KMS-11 (cell line): ENCODE data around the gene VDR.

Experiments
- H2AFZ ChIP-seq: fragments of 200-600 bp; sonication (generic); 2 replicates; pipeline ENCODE4 v1.6.1; 2016; ENCODE audit warnings: antibody characterized with exemption, mixed run types, low read depth
- H3K27ac ChIP-seq: fragments of 200-600 bp; sonication (generic); 2 replicates; pipeline ENCODE4 v1.6.1; 2016; ENCODE audit warnings: mild to moderate bottlenecking, mixed run types
- H3K27me3 ChIP-seq: fragments of 200-600 bp; sonication (generic); 2 replicates; pipeline ENCODE4 v1.6.1; 2017; ENCODE audit warnings: mild to moderate bottlenecking, low read depth, mixed run types, moderate library complexity; ENCODE audit not compliant: insufficient read depth
- H3K36me3 ChIP-seq: fragments of 200-600 bp; sonication (generic); 2 replicates; pipeline ENCODE4 v1.6.1; 2017; ENCODE audit warnings: mild to moderate bottlenecking, mixed run types; ENCODE audit not compliant: insufficient read depth
- H3K4me1 ChIP-seq: fragments of 200-600 bp; sonication (generic); 2 replicates; pipeline ENCODE4 v1.6.1; 2016; ENCODE audit warnings: mild to moderate bottlenecking, low read depth, mixed run types; ENCODE audit not compliant: poor library complexity, severe bottlenecking
- H3K4me2 ChIP-seq: fragments of 200-600 bp; sonication (generic); 2 replicates; pipeline ENCODE4 v1.7.0; 2016; ENCODE audit warnings: mild to moderate bottlenecking, mixed run types
- H3K4me3 ChIP-seq: fragments of 200-600 bp; sonication (generic); IDR thresholded peaks from 2 replicates; pipeline ENCODE4 v1.6.1; 2017; ENCODE audit warnings: low read depth, low read length, mixed read lengths; ENCODE audit not compliant: insufficient read depth
- H3K79me2 ChIP-seq: fragments of 200-600 bp; sonication (generic); 2 replicates; pipeline ENCODE4 v1.6.1; 2016; ENCODE audit warnings: low read depth, mixed run types; ENCODE audit not compliant: insufficient read depth
- H3K9ac ChIP-seq: fragments of 200-600 bp; sonication (generic); 2 replicates; pipeline ENCODE4 v1.6.1; 2016; ENCODE audit warnings: mild to moderate bottlenecking, mixed run types
- H4K20me1 ChIP-seq: fragments of 200-600 bp; sonication (generic); 2 replicates; pipeline ENCODE4 v1.6.1; 2016; ENCODE audit warnings: mild to moderate bottlenecking, mixed run types; ENCODE audit not compliant: insufficient read depth
- CTCF ChIP-seq: fragments of 200-600 bp; sonication (generic); conservative IDR thresholded peaks from 2 replicates; pipeline ENCODE4 v1.6.1; 2017; ENCODE audit warnings: low read depth, mild to moderate bottlenecking, antibody characterized with exemption, low read length, moderate library complexity, mixed read lengths

The VDR gene

GRCh38 chr12:47863467-47863866 is 41.3 kb downstream of the VDR start:
- no peak overlapping the region for H3K4me2 ChIP-seq
- no peak for TF ChIP-seq CTCF
- peaks cover 14% of the 10 kb centered on the region for H3K4me1 ChIP-seq
- H3K36me3 ChIP-seq = no peaks in the 10 kb centered on the region
- H3K79me2 ChIP-seq = no peaks in the 10 kb centered on the region
- H3K4me3 ChIP-seq = no peak overlapping the region
- H3K27ac ChIP-seq = no peak overlapping the region
- H3K27me3 ChIP-seq = no peaks in the 10 kb centered on the region
- no peaks in the 10 kb centered on the region for H4K20me1 ChIP-seq
- no peak overlapping the region for H2AFZ ChIP-seq
- no peak overlapping the region for H3K9ac ChIP-seq

DNA sequence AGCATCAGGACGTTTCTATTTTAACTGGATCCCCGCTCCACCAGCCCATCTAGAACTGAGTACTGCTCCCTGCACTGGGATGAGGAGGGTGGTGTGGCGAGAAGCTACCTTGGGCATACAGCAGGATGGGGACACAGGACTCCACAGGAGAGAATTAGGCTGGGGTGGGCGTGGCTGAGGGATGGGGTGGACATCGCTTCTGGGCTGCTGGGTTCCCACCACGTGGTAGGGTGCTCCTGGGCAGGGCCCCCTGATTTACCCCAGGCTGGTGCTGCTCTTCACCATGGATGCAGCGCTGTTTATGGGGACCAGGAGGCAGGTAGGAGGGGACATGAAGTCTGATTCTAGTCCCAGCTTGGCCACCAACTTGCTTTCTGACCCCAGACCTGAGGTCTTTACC is 41.9 kb downstream of the VDR start:
- TF ChIP-seq CTCF = no peak
- Histone ChIP-seq H2AFZ (no peak overlapping the region), H4K20me1 (no peaks in the 10 kb centered on the region), H3K79me2 (no peaks in the 10 kb centered on the region), H3K4me2 (no peak overlapping the region), H3K9ac (no peak overlapping the region), H3K4me1 (peaks cover 8% of the 10 kb centered on the region), H3K27me3 (no peaks in the 10 kb centered on the region), H3K27ac (no peak overlapping the region), H3K4me3 (no peak overlapping the region), H3K36me3 (no peaks in the 10 kb centered on the region)

- Histone ChIP-seq H3K27ac (no peak overlapping the region), H3K4me3 (no peak overlapping the region), H4K20me1 (no peaks in the 10 kb centered on the region), H3K36me3 (no peaks in the 10 kb centered on the region), H3K9ac (no peak overlapping the region), H3K79me2 (no peaks in the 10 kb centered on the region), H3K4me1 (peaks cover 2% of the 10 kb centered on the region), H2AFZ (no peak overlapping the region), H3K4me2 (no peak overlapping the region), H3K27me3 (no peaks in the 10 kb centered on the region)
- no peak for TF ChIP-seq CTCF
Measured at GRCh38 chr12:47862167-47862750, 42.5 kb downstream of the VDR start.

- Histone ChIP-seq H3K4me3 (no peak overlapping the region), H3K27ac (no peak overlapping the region), H3K36me3 (no peaks in the 10 kb centered on the region), H3K27me3 (no peaks in the 10 kb centered on the region), H4K20me1 (no peaks in the 10 kb centered on the region), H3K4me2 (no peak overlapping the region), H3K79me2 (no peaks in the 10 kb centered on the region), H3K4me1 (no peaks in the 10 kb centered on the region), H3K9ac (no peak overlapping the region), H2AFZ (no peak overlapping the region)
- TF ChIP-seq CTCF = no peak
Measured at GRCh38 chr12:47860873-47861272, 43.9 kb downstream of the VDR start.
